Activated CD4-positive, alpha-beta memory T cell treated with anti-CD3 and anti-CD28 coated beads for 36 hours (primary cell): ENCODE data around the gene CPEB3. TPM values are rescaled to one million over a fixed set of nuclear protein-coding genes. Genes with fewer than 3 reads are reported as not detected.
"Not testable (repeated sequence)": the region's sequence is repeated elsewhere in the genome, so short reads cannot be mapped to it uniquely, and the experiment has no call there.

ENCODE experiments used
- CTCF ChIA-PET: fragments of 350-600 bp; sonication (Branson Sonifier 250); formaldehyde crosslinking; loops from one replicate; lab custom pipeline; 2021; ENCODE audit warnings: antibody characterized with exemption, inconsistent platforms; lab: Charles Lee
- POLR2A ChIA-PET: fragments of 350-600 bp; sonication (Branson Sonifier 250); formaldehyde crosslinking; loops from one replicate; lab custom pipeline; 2021; ENCODE audit warnings: antibody characterized with exemption; lab: Charles Lee
- DNase-seq: peaks from one replicate; pipeline ENCODE4 v3.0.0-alpha.2; 2020
- H3K27ac Mint-ChIP-seq: one replicate; pipeline ENCODE4 v1.8.0; 2021; ENCODE audit warnings: mixed read lengths
- H3K27me3 Mint-ChIP-seq: one replicate; pipeline ENCODE4 v1.8.0; 2021; ENCODE audit warnings: mixed read lengths
- H3K36me3 Mint-ChIP-seq: one replicate; pipeline ENCODE4 v1.8.0; 2021; ENCODE audit warnings: mixed read lengths
- H3K4me1 Mint-ChIP-seq: one replicate; pipeline ENCODE4 v1.8.0; 2021; ENCODE audit warnings: low read depth, mixed read lengths
- H3K4me3 Mint-ChIP-seq: one replicate; pipeline ENCODE4 v1.8.0; 2021; ENCODE audit warnings: mild to moderate bottlenecking, mixed read lengths
- H3K9me3 Mint-ChIP-seq: one replicate; pipeline ENCODE4 v1.8.0; 2021; ENCODE audit warnings: mixed read lengths
- intact Hi-C: fragments of 100-400 bp; cut with micrococcal nuclease; formaldehyde crosslinking; loops from one replicate; pipeline ENCODE4 v1.15.1; 2023
- total RNA-seq, 2 experiments: library from RNA; stranded (reverse); gene quantifications; one replicate each; pipeline ENCODE4 v1.2.3, GENCODE V29; 2021

CPEB3 gene
- total RNA-seq, 2 experiments from 2014 or later = 1.4 to 1.6 TPM

GRCh38 chr10:92162541-92162940 lies 128.3 kb downstream of the CPEB3 start:
- H3K4me1 Mint-ChIP-seq = no peaks in the 10 kb centered on the region
- ChIA-PET CTCF (no interaction called here), POLR2A (no interaction called here)
- no peak overlapping the region for H3K4me3 Mint-ChIP-seq
- H3K36me3 Mint-ChIP-seq = peaks cover 14% of the 10 kb centered on the region
- intact Hi-C loops = no loop called here
- DNase-seq = no peak
- no peaks in the 10 kb centered on the region for H3K27me3 Mint-ChIP-seq
- H3K27ac Mint-ChIP-seq = no peak overlapping the region
- H3K9me3 Mint-ChIP-seq = peaks cover 8% of the 10 kb centered on the region

- Mint-ChIP-seq H3K27me3 (no peaks in the 10 kb centered on the region), H3K4me3 (no peak overlapping the region), H3K36me3 (no peaks in the 10 kb centered on the region), H3K9me3 (no peaks in the 10 kb centered on the region), H3K27ac (no peak overlapping the region), H3K4me1 (no peaks in the 10 kb centered on the region)
- intact Hi-C loops = no loop called here
- DNase-seq = no peak
- ChIA-PET CTCF (interaction anchor here (0.6 kb wide), 1 partner anchor 936 kb away, joined by 3 read pairs; no protein-coding TSS in a partner anchor), POLR2A (no interaction called here)
Observed at GRCh38 chr10:92156874-92157773, 133.8 kb downstream of the CPEB3 start.

- Mint-ChIP-seq H3K9me3 (no peaks in the 10 kb centered on the region), H3K27me3 (no peaks in the 10 kb centered on the region), H3K36me3 (no peaks in the 10 kb centered on the region), H3K27ac (no peak overlapping the region), H3K4me3 (no peak overlapping the region), H3K4me1 (peaks cover 2% of the 10 kb centered on the region)
- ChIA-PET POLR2A (no interaction called here), CTCF (no interaction called here)
- no peak for DNase-seq
- intact Hi-C loops = no loop called here
Observed at GRCh38 chr10:92150823-92151222, 140.1 kb downstream of the CPEB3 start.

- ChIA-PET POLR2A (no interaction called here), CTCF (interaction anchor here (1.3 kb wide), 1 partner anchor 61 kb away, joined by 3 read pairs; no protein-coding TSS in a partner anchor)
- Mint-ChIP-seq H3K27me3 (no peaks in the 10 kb centered on the region), H3K9me3 (no peaks in the 10 kb centered on the region), H3K27ac (no peak overlapping the region), H3K4me3 (no peak overlapping the region), H3K36me3 (no peaks in the 10 kb centered on the region), H3K4me1 (peaks cover 2% of the 10 kb centered on the region)
- DNase-seq = no peak
- intact Hi-C loops = no loop called here
Observed at GRCh38 chr10:92149261-92149660, 141.6 kb downstream of the CPEB3 start.

GRCh38 chr10:92146781-92147180 lies 144.1 kb downstream of the CPEB3 start:
- no peaks in the 10 kb centered on the region for H3K27me3 Mint-ChIP-seq
- H3K9me3 Mint-ChIP-seq = no peaks in the 10 kb centered on the region
- intact Hi-C loops = no loop called here
- CTCF ChIA-PET = no interaction called here
- H3K4me1 Mint-ChIP-seq = peaks cover 2% of the 10 kb centered on the region
- POLR2A ChIA-PET = no interaction called here
- no peak for DNase-seq
- H3K27ac Mint-ChIP-seq = no peak overlapping the region
- peaks cover 5% of the 10 kb centered on the region for H3K36me3 Mint-ChIP-seq
- H3K4me3 Mint-ChIP-seq = no peak overlapping the region

GRCh38 chr10:92146107-92146506 lies 144.8 kb downstream of the CPEB3 start:
- ChIA-PET POLR2A (no interaction called here), CTCF (no interaction called here)
- H3K4me1 Mint-ChIP-seq = peaks cover 2% of the 10 kb centered on the region
- H3K9me3 Mint-ChIP-seq = no peaks in the 10 kb centered on the region
- intact Hi-C loops = no loop called here
- no peaks in the 10 kb centered on the region for H3K27me3 Mint-ChIP-seq
- no peak for DNase-seq
- H3K4me3 Mint-ChIP-seq = no peak overlapping the region
- no peak overlapping the region for H3K27ac Mint-ChIP-seq
- H3K36me3 Mint-ChIP-seq = peaks cover 5% of the 10 kb centered on the region

- DNase-seq = no peak
- intact Hi-C loops = no loop called here
Observed at GRCh38 chr10:92142949-92143348, 147.9 kb downstream of the CPEB3 start.

GRCh38 chr10:92142512-92142911 lies 148.4 kb downstream of the CPEB3 start:
- DNase-seq = no peak
- ChIA-PET POLR2A (no interaction called here), CTCF (no interaction called here)
- Mint-ChIP-seq H3K27ac (no peak overlapping the region), H3K36me3 (peaks cover 13% of the 10 kb centered on the region), H3K4me3 (no peak overlapping the region), H3K4me1 (peaks cover 2% of the 10 kb centered on the region), H3K9me3 (peaks cover 3% of the 10 kb centered on the region), H3K27me3 (no peaks in the 10 kb centered on the region)
- intact Hi-C loops = no loop called here

More at GRCh38 chr10:92142949-92143348, 147.9 kb downstream of the CPEB3 start:
- peaks cover 3% of the 10 kb centered on the region for H3K9me3 Mint-ChIP-seq
- ChIA-PET CTCF (no interaction called here), POLR2A (no interaction called here)
- H3K27me3 Mint-ChIP-seq = no peaks in the 10 kb centered on the region
- H3K4me3 Mint-ChIP-seq = no peak overlapping the region
- no peak overlapping the region for H3K27ac Mint-ChIP-seq
- H3K36me3 Mint-ChIP-seq = peaks cover 13% of the 10 kb centered on the region
- H3K4me1 Mint-ChIP-seq = peaks cover 2% of the 10 kb centered on the region

- H3K36me3 Mint-ChIP-seq = peaks cover 19% of the 10 kb centered on the region
- H3K9me3 Mint-ChIP-seq, intact Hi-C loops, H3K4me3 Mint-ChIP-seq, CTCF ChIA-PET, H3K27ac Mint-ChIP-seq, POLR2A ChIA-PET, H3K27me3 Mint-ChIP-seq, H3K4me1 Mint-ChIP-seq, DNase-seq: not testable (repeated sequence)
Observed at GRCh38 chr10:92141147-92141546, 149.7 kb downstream of the CPEB3 start.

GRCh38 chr10:92134049-92134448 lies 156.8 kb downstream of the CPEB3 start:
- H3K9me3 Mint-ChIP-seq, H3K4me1 Mint-ChIP-seq, CTCF ChIA-PET, intact Hi-C loops, H3K27ac Mint-ChIP-seq, DNase-seq, POLR2A ChIA-PET, H3K4me3 Mint-ChIP-seq, H3K27me3 Mint-ChIP-seq: not testable (repeated sequence)
- peaks cover 28% of the 10 kb centered on the region for H3K36me3 Mint-ChIP-seq

- CTCF ChIA-PET = no interaction called here
- intact Hi-C loops = no loop called here
- POLR2A ChIA-PET = no interaction called here
- Mint-ChIP-seq H3K27me3 (no peaks in the 10 kb centered on the region), H3K4me3 (no peak overlapping the region), H3K27ac (no peak overlapping the region), H3K4me1 (no peaks in the 10 kb centered on the region), H3K36me3 (peaks cover 18% of the 10 kb centered on the region), H3K9me3 (peaks cover 4% of the 10 kb centered on the region)
- DNase-seq = no peak
Observed at GRCh38 chr10:92131275-92131820, 159.5 kb downstream of the CPEB3 start.

GRCh38 chr10:92130622-92131274 lies 160.1 kb downstream of the CPEB3 start:
- Mint-ChIP-seq H3K36me3 (peaks cover 13% of the 10 kb centered on the region), H3K4me1 (no peaks in the 10 kb centered on the region), H3K4me3 (no peak overlapping the region), H3K9me3 (peaks cover 4% of the 10 kb centered on the region), H3K27me3 (no peaks in the 10 kb centered on the region), H3K27ac (no peak overlapping the region)
- intact Hi-C loops = no loop called here
- ChIA-PET CTCF (no interaction called here), POLR2A (no interaction called here)
- DNase-seq = no peak
